Putamen (tissue), 1 donor: Measurements from ENCODE around the gene INPP5A.
"Not testable (repeated sequence)": the region's sequence is repeated elsewhere in the genome, so short reads cannot be mapped to it uniquely, and the experiment has no call there.

Source experiments
- DNase-seq: peaks from one replicate; pipeline ENCODE4 v3.0.0-alpha.2; 2016; ENCODE audit warnings: low spot score

INPP5A gene

DNA sequence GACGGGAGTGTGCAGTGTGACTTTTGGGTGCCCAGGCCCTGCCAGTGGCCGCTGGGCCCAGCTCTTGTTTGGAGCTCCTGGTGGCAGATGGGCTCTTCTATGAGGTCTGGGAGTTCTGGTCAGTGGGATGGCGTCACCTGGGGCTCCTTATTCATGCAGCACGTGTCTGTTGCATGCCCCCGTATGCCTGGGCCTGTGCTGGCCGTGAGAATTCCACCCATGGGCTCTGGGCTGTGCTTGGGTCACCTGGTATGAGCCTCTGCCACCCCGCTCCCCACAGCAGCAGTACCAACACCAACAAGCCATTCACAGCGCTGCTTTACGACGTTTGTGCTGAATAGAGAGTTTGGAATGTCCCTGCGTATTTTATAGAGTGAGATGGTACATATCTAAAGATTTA is 27.1 kb downstream of the INPP5A start:
- no peak for DNase-seq

DNA sequence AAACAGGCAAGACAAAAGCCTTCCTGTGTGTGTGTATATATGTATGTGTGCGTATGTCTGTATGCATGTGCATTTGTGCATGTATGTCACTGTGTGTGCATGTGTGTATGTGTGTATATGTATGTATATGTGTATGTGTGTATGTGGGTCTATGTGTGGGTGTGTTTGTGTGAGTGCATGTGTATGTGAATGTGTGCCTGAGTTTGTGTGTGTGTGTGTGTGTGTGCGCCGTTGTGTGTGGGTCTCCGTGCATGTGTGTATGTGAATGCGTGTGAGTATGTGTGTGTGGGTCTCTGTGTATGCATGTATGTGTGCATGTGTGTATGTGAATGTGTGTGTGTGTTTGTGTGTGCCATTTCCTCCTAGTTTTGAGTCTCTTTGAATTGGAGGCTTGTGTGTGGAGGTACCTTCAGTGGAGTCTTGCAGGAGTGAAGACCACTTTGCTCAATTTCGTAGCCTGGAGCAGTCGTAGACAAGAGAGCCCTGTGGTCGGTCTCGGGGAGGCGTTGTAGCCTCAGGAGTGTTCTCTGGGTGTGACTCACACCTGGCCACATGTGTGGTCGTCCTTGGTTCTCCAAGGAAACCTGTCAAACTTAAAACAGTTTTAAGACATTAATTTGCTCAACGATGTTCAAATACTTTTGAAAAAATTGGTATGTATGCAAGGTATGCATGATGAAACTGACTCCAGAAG is 28.1 kb downstream of the INPP5A start:
- no peak for DNase-seq

DNA sequence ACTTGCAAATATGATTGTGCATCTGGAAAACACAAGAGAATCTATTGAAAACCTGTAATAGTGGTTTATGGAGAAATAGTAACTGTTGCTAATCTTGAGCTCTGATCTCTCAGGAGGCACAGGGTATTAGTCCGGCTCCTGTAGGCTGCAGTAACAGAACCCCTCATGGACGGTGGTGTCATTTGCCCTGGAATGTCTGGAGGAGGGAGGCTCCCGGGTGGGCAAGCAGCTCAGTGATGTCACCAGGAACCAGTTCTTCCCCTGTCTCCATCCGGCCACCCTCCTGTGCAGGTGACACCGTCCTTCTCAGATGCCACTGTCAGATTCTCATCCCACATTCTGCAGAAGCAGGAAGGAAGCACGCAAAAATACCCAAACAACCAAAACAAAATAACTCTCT is 29.3 kb downstream of the INPP5A start:
- DNase-seq: no peak

DNA sequence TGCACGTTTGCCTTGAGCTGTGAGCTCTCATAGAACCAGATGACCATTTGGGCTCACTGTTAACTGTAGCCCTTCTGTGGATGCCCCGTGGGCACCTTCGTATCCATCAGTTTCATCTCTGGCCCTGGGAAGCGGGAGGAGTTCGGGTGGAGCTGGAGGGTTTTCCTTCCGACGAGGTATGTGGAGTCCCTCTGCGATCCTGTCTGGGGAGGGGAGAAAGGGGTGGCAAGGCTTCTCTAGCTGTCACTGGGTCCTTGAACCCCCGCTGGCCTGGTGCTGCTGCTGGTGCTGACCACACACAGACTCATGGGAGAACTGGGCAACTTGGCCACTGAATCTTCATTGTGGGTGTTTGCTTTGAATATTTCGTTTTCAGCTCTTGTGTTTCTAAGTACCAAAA is 32.7 kb downstream of the INPP5A start:
- DNase-seq: no peak

DNA sequence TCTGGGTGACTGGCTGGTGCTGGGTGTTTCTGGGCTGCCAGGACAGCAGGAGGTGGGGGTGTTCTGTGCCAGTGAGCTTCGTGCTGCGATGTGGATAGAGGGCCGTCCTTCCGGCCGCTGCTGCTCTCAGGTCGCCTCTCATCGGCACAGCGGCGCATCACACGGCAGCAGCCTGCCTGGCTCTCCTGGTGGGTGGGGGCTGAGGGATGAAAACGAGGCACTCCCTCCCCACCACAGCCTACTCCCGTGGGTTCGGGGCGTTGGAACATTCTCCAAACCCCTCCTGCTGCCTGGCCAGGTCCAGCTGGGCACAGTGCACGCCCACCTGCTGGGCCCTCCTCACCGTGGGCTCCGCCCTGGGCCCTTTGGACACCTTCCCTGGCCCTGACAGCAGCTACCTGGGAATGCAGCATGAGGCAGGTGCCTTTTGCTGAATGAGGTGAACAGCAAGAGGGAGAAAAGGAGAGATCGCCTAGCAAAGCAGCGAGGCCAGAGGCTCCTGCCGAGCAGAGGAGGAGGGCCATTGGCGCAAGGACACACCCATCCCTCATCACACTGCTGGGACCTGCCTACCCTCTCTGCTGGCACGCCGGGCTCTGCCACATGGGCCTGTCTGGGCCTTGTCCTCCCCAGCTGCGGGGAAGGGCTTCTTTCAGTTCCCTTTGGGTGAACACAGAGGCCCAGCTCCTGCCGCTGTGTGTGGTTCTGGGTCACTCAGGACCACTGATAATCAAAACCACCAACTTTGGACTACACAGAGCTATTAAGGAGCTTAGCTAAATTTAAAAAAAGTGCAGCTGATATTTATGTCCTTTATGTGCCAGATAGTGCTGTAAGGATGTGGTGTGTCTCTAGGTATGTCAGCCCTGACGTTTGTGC is 33.4 kb downstream of the INPP5A start:
- no peak for DNase-seq

DNA sequence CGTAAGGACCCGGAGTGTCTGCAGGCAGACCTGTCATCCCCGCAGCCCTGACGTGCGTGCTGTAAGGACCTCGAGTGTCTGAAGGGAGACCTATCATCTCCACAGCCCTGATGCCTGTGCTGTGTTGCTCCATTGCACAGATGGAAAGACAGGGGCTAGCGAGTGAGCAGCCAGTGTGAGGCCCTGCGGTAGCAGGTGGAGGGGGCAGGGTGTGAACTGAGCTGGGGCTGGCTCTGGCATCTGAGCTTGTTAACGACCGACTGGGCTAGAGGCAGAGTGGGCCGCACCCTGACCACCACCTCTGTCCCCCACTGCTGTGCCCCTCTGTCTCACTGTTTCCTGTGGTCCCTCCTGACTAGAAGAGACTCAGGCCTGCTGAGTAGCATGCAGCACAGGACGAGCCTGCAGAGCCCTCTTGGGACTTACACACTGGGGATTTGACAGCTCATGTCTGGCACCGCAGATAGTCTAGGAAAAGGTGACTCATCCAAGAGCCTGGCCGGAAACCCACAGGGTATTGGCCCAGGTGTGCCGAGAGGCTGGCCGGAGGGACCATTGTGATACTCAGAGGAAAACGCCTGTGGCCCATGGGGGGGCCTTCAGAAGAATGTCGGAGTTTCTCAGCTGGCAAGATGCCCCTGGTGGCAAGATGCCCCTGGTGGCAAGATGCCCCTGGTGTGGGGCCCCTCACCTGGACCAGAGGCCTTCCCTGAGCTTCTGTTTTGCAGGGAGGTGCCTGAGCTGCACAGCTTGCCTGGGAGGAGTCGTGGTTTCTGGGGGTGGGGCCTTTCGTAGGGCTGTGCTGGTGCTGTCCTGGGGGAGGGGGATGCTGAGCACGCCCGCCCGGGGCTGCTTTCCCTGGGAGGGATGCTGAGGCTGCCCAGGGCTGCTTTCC is 34.3 kb downstream of the INPP5A start:
- no peak for DNase-seq

DNA sequence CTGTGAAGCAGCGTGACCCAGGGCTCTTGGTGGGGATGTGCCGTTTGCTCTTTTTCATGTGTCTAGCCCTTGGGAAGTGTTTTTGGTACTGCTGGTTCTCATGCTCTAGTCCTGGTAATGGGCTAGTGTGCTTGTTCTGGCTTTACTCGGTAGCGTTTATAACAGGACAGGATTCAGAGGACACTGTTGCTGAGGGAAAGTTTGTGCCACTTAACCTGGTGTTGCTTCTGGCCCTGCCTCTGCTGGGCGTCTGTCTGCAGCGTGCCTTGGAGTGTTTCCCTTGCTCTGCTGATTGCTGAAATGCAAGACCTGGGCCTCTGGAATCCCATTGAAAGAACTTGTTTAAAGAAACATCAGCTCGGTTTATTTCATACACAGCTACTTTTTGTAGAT is 35.0 kb downstream of the INPP5A start:
- DNase-seq: no peak

DNA sequence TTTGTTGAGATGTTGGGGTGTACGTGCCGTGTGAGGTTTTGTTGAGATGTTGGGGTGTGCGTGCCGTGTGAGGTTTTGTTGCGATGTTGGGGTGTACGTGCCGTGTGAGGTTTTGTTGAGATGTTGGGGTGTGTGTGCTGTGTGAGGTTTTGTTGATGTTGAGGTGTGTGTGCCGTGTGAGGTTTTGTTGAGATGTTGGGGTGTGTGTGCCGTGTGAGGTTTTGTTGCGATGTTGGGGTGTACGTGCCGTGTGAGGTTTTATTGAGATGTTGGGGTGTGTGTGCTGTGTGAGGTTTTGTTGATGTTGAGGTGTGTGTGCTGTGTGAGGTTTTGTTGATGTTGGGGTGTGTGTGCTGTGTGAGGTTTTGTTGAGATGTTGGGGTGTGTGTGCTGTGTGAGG is 35.4 kb downstream of the INPP5A start:
- DNase-seq: not testable (repeated sequence)

DNA sequence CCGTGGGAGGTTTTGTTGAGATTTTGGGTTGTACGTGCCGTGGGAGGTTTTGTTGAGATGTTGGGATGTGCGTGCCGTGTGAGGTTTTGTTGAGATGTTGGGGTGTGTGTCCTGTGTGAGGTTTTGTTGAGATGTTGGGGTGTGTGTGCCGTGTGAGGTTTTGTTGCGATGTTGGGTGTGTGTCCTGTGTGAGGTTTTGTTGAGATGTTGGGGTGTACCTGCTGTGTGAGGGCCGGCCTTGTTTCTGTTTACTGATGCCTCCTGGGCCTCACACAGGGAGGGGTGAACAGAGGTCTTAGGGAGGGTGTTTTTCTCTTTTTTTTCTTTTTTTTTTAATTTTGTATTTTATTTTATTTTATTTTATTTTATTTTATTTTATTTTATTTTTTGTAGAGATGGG is 36.7 kb downstream of the INPP5A start:
- DNase-seq: no peak

DNA sequence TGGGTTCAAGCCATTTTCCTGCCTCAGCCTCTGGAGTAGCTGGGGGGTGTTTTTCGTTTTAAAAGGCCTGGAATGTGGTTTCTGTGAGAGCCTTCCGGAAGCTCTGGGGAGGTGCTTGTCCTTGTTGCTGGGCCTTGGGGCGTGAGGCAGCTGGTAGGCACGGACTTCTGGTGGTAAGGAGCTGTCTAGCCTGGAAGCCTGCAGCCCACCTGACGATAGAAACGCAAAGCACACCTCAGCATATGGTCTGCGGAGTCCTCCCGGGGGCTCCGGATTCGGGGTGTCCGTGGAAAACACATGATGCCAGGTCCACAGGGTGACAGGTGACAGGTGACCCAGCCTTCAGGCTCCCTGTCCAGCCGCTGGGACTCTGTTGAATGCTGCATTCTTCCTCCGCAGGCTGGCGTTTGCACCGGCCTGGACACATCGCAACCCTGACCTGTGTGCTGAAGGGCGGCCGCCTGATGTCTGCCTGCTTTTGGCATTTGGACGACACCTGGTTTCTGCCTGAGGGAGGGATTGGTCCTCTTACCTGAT is 37.3 kb downstream of the INPP5A start:
- no peak for DNase-seq

DNA sequence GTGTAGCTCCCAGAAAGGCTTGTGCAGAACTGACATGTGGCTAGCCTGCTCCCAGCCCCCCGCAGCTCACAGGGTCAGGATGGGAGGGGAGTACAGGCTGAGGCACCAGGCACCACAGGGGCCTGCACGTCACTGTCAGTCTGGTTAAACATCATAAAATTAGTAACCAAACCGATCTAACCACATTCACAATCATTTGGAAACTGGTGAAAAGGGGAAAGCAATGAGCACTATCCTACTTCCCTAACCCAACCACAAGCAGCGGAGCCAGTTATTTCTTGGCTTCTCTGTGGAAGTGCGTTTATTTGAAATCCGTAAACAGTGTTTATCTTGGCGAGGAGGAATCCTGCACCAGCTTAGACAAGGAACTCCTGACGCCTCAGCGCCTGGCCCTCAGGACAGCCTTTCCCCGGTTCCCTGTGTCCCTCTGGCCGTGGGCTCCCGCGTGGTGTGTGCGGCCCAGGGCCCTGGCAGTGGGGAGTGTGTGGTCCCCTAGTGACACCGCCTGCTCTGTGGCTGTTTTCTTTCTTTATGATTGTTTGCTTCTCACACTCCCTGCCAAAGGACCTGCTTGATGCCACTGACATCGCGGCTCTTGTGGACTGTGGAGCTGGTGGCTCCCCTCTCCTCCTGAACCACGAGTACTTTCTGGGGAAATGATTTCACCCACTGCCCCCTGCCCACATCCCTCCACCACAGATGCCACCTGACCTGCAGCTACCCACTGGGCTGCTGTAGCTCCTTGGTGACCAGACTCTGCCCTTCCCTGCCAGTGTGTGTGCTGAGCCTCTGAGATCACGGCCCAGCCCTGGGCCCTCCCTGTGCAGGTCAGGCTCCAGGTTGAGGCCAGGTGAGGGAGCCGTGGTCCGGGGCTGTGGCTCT is 38.0 kb downstream of the INPP5A start:
- DNase-seq: no peak

DNA sequence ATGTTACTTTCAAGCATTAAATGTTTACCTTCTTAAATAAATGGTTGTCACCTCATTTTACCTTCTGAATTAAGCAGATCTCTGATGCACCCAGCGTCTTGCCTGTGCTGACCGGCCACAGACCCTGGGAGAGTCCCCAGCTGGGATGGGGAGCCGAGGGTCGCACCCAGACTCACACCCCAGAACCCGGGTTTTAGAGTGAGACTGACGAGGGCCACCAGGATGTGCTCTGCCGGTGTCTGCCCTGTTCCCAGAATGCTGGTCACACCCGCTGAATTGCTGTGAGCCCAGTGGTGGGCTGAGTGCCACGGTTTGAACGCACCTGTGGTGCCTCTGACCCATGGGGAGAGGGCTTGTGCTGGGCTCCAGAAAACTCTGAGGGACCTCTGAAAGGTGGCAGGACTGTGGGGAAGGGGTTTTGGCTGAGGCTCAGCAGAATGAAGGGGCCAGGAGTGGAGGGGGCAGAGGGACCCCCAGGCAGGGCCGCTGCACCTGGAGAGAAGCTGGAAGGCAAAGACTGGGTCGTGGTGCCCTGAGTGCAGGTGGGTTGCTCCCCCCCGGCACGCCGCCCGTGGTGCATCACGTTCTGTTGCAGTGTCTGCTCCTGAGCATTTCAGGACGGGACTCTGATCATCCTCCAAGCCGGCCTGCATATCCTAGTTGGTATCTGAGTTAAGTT is 39.2 kb downstream of the INPP5A start:
- no peak for DNase-seq

DNA sequence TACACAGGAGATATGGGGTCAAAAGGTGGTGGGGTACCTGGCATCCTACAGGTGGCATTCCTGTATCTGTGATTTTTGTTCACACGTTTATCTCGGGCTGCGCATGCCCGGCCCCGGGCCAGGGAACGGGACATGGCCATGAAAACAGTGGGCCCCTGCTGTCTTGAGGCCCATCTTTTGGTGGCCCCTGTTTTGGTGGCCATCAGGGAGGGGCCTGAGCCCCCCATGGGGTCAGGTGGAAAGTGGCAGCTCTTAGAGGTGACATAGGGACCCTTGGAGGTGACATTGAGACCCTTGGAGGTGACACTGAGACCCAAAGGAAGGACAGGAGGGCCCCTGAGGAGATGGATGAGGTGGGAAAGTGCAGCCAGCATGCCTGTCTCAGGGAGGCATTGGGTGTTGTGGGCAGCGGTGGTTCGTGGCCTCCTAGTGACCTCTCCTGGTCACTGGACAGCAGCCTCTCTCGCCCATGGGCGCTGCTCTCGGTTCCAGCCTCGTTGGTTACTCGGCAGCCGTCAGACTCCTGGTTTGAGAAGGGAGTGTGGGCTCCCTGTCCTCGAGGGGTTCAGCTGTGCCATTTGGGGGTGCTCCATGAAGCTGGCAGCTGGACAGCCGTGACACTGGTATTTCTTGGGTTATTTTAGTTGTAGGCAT is 39.9 kb downstream of the INPP5A start:
- no peak for DNase-seq

DNA sequence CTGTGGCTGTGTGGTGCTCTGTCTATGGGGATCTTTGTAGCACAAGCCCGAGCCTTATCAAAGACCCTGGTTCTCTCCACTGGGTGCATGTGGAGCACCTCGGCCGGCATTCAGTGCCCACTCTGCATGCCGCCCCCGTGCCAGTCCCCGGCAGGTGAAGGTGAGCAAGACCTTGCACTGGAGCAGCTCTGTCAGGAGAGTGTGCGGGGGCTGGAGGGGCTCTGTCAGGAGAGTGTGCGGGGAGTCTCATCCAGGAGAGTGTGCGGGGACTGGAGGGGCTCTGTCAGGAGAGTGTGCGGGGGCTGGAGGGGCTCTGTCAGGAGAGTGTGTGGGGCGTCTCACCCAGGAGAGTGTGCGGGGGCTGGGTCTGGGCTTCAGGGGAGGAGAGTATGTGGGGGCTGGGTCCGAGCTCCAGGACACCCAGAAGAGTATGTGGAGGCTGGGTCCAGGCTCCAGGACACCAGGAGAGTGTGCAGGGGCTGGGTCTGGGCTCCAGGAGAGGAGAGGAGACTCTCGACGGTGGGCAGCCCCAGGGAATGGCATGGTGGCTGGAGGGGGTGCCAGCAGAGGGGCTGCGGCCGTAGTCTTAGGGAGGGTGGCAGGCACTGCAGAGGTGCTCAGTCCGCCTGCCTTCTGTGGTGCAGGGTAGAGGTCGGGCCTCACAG is 40.8 kb downstream of the INPP5A start:
- no peak for DNase-seq

DNA sequence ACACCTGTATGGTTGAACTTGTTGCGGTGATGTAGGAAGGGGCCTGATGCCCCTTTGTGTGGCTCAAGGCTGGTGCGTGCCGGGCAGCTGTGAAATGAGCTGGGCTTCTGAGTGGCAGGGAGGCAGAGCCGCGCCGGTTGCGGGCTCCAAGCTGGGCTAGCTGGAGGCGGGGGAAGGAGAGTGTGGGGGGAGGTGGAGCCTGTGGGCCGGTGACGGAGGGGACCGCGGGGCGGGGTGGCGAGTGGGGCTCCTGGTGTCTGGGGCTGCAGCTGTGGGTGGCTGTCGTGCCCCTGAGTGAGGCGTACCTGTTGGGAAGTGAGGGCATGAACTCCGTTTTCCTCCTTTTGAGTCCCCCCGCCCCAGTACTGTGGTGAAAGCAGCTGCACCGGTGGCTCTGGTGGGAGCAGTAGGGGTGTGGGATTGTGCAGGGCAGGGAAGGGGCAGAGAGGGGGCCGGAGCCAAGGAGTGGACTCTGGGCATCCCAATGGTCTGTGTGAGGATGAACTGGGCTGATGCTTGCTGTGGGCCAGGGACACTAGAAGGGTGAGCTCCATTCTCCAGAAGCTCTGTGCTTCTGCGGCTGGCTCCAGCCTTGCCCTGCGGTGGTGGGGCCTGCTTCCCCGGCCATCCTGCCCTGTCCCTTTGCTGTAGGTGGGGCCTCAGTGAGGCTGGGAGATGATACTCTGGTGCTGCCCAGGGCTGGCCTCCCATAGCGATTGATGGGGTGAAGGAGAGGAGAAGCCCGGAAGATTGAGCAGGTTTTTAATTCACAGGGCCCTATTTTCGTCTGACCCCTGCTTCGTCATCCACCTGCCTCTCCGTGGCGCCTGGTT is 41.7 kb downstream of the INPP5A start:
- DNase-seq: no peak

DNA sequence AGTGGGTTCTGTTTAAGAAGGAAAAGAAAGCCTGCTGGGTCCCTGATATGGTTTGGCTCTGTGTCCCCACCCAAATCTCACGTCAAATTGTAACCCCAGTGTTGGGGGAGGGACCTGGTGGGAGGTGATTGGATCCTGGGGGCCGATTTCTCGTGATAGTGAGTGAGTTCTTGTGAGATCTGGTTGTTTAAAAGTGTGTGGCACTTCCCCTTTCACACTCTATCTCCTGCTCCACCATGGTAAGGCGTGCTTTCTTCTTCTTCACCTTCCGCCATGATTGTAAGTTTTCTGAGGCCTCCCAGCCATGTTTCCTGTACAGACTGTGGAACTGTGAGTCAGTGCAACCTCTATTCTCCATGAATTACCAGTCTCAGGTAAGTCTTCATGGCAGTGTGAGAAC is 42.6 kb downstream of the INPP5A start:
- no peak for DNase-seq

DNA sequence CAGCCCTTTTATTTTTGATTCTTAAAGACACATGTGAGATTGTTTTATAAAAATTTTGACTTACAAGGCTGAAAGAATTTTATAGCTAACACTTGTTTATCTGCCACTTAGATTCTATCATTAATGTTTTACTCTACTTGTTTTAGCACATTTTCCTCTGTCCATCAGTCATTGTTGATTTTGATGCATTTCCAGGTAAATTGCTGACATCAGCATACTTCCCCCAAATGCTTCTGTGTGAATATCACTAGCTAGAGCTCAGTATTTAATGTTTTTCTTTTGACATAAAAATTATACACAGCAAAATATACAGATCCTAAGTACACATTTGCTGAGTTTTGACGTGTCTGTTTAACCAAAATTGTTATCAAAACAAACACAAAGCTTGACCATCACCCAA is 43.0 kb downstream of the INPP5A start:
- DNase-seq: no peak

DNA sequence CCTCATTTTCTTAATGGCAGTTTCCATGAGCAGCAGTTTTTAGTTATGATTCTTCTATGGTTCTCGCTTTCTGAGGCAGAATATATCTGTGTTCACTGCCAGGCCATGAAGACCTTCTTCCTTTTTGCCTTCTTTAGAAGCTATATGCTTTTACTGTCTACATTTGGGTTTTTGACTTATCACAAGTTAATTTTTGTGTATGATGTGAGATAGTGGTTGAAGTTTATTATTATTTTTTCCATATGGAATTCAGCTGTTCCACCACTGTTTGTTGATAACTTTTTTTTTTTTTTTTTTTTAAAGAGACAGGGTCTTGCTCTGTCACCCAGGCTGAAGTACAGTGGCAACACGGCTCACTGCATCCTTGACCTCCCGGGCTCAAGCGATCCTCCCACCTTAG is 44.5 kb downstream of the INPP5A start:
- no peak for DNase-seq

DNA sequence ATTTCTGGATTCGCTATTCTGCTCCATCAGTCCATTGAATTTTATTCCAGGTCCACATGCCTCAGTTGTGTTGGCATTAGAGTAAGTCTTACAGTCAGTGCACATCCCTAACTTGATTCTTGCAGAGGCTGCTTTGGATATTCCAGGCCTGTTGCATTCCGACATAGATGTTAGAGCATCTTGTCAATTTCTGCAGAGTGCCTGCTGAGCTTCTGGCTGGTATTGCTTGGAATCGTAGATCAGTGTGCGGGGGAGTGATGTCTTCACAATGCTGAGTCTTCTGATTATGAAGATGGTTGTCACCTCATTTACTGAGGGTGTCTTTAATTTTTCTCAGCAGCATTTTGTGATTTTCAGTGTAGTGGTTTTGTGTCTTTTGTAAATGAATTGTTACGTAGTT is 45.2 kb downstream of the INPP5A start:
- peak; percentile 81 for DNase-seq
